Smooth muscle cell of the brain vasculature (primary cell): Measurements from ENCODE around the gene GPR68.
"Not testable (repeated sequence)": the region's sequence is repeated elsewhere in the genome, so short reads cannot be mapped to it uniquely, and the experiment has no call there.

Experiments used
- DNase-seq: peaks from one replicate; pipeline ENCODE4 v3.0.0-alpha.2; 2012; ENCODE audit warnings: low read depth, low spot score

The GPR68 gene

GRCh38 chr14:91228112-91229004 lies 16.1 kb downstream of the GPR68 start:
- DNase-seq: no peak

DNA sequence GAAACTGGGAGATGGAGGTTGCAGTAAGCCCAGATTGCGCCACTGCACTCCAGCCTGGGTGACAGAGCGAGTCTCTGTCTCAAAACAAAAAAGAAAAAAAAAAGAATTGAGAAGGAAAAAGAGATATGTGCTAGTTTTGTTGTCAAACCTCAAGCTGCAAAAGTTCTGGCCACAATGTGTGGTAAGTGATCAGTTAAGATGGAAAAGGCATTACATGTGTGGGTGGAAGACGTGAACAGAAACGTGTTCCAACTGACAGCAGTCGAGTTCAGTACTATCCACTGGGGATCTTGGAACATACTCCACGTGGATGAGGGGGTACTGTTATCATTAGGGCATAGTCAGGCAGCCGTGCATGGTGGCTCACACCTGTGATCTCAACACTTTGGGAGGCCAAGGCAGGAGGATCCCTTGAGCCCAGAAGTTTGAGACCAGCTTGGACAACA lies 17.3 kb downstream of the GPR68 start:
- no peak for DNase-seq

DNA sequence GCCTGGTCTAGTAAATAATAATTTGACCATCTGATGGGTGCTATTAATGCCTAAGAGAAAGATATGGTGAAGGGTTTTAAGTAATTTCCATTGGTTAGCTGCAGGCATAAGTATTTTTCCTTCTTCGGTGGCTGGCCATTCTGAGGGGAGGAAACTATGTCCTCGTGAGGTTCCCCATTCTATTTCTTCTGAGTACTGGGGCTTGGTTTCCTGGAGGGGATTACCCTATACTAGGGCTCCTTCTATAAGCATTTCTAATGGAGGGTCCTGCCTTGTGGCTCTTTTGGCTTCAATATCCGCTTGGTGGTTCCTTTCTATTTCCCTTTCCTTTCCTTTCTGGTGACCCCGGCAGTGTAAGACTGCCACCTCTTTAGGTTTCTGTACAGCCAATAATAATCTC lies 18.1 kb downstream of the GPR68 start:
- not testable (repeated sequence) for DNase-seq

DNA sequence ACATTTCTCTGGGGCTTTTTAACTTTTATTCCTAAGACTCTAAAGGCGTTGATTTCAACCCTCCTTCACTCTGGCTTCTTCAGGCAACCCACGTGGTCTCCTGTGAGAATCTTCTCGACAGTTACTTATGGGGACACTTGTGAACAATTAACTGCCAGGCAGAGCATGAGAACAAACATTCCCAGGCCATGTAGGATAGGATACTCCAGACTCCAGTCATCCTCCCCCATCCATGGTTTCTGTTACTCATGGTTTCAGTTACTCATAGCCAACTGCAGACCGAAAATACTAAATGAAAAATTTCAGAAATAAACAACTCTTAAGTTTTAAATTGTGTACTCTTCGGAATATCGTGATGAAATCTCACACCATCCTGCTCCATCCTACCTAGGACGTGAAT lies 19.5 kb downstream of the GPR68 start:
- no peak for DNase-seq

GRCh38 chr14:91223028-91223783 lies 21.3 kb downstream of the GPR68 start:
- DNase-seq: no peak

GRCh38 chr14:91221270-91221669 lies 23.2 kb downstream of the GPR68 start:
- no peak for DNase-seq

- DNase-seq: no peak
These were observed 23.9 kb downstream of the GPR68 start for GRCh38 chr14:91220581-91221000.

DNA sequence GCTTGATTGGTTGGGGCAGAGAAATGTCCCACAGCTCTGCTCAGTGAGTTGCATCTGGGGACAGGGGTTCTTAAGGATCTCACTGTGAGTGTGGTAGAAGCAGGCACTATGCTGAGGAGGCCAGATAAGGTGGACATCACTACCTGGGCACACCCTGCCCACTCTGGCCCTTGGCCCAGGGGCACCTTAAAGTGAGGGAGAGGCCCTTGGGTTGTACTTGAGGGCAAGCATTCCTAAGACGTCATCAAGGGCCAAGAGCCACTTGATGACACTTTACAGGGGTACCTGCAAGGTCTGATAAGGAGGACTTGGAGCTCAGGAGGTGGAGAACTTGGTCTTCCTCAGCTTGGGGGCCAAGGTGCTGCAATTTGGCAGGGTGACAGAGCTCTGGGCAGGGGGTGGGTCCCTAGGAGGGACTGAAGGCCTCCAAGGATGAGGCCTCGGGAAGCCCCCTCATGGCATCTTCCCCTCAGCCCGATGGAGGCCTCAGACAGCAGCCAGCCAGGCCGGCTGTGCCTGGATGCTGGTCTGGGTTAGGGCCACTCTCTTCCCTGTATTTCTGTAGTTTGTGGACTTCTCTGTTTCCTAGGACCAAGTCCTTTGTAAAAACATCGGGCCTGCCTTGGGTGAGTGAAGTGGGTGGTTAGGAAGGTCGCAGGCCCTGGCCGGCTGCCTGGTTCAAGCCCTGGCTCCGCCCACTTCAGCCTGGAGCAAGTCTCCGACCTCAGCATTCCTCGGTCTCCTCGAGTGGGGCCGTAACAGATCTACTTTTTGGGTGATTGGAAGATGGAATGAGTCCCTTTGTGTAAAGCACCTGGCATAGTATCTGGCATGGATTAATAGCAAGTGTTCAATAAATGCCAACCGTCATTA lies 24.8 kb downstream of the GPR68 start:
- no peak for DNase-seq

- DNase-seq: no peak
These were observed 26.5 kb downstream of the GPR68 start for GRCh38 chr14:91218014-91218413.

DNA sequence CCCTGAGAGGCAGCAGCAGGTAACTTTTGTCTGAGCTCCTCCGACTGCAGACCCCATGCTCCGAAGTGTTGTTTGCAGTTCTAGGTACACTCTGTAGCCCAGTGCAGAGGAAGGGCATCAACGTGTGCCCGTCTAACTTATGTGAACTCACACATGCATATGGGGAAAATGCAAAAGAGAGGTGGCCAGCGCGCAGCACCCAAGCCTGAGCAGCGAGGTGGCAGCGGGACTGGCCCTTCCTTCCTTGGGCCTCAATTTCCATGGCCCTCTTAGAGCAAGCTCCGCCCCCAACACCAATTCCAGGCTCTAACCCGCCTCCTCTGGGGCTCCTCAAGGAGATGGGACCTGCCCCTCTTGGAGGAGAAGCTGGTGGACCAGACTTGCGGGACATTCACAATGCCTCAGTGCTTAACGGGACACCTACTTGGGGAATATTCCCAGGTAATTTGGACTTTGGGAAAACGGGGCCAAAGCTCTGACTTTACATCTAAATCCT lies 27.7 kb downstream of the GPR68 start:
- no peak for DNase-seq

DNA sequence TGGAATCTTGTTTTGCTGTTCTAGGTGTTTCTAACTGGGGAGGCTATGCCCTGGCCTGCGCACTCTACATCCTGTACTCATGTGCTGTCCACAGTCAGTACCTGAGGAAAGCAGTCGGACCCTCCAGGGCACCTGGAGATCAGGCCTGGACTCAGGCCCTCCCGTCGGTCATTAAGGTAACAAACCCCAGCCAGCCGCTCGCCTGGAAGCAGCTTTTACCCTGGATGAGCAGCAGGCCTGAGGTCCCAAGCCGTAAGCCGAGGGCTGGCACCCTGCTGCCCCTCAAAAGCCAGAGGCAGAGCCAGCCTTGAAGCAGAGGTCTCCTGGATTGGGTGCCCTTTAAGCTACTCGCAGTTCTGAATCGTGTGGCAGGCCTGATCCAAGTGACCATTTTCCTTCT lies 29.1 kb downstream of the GPR68 start:
- DNase-seq: no peak

DNA sequence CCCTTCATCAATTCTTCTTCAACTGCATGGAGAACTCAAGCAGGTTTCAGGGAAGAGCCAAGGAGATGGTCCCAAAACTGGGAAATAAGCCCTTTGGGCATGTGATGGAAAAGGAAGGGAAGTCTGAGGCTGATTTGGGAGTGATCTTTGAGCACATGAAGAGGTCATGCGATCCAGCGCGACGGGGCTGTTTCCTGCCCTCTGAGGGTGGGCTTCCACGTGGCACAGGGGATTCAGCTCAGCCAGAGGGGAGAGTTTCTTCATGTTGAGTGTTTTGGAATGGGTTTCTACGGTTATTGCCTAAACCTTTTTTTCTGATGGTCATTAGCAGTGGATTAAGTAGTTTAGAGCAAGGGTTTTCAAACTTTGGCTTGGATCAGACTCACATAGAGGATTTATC lies 30.2 kb downstream of the GPR68 start:
- DNase-seq: no peak

GRCh38 chr14:91211017-91211416 lies 33.5 kb downstream of the GPR68 start:
- DNase-seq: no peak

DNA sequence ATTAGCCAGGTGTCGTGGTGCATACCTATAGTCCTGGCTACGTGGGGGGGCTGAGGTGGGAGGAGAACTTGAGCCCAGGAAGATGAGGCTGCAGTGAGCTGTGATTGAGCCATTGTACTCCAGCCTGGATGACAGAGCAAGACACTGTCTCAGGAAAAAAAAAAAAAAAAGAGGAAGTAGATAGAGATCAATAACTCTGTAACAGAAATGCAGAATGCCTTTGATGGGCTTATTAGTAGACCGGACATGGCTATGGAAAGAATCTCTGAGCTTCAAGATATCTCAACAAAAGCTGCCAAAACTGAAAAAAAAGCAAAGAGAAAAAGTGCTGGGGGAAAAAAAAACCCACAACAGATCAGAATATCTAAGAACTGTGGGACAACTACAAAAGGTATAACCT lies 37.5 kb downstream of the GPR68 start:
- DNase-seq: no peak

- DNase-seq: no peak
These were observed 39.0 kb downstream of the GPR68 start for GRCh38 chr14:91205459-91205858.

GRCh38 chr14:91204657-91205056 lies 39.8 kb downstream of the GPR68 start:
- DNase-seq: no peak

GRCh38 chr14:91202234-91202974 lies 42.1 kb downstream of the GPR68 start:
- no peak for DNase-seq

GRCh38 chr14:91200802-91201201 lies 43.7 kb downstream of the GPR68 start:
- not testable (repeated sequence) for DNase-seq

DNA sequence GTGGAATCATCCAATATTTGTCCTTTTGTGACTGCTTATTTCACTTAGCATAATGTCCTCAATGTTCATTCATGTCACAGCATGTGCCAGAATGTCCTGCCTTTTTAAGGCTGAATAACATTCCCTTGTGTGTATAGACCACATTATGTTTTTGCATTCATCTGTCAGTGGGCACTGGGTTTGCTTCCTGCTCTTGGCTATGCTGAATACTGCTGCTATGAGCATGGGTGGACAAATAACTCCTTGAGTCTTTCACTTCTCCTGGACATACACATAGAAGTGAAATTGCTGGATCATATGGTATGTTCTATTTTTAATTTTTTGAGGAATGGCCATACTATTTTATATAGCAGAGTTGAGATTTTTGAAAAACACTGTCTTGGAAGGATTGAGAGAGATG lies 46.9 kb downstream of the GPR68 start:
- DNase-seq: no peak

- DNase-seq: no peak
These were observed 48.6 kb downstream of the GPR68 start for GRCh38 chr14:91195881-91196280.

DNA sequence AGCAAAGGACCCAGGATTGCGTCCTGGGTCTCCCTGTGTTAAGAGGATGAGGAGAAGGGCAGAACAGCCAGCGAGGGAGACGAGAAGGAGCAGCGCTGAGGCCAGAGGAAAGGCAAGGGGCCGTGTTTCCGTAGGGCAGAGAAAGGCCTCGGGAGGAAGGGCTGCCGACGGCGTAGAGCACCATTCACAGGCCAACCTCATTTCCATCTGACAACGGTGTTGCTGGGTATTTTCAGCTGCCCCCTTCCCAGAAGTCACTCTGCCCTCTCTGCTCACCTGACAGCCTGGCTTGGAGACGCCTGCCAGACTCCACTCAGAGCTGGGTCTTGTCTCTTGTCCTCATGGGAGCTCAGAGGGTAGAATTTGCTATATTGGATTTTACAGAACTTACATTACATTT lies 51.4 kb downstream of the GPR68 start:
- DNase-seq: no peak
